Memory B cell (primary cell): ENCODE data around the gene EIF4G3.

Experiments used
- ATAC-seq: fragments of 150-1000 bp; cut with Tn5 transposase; 2 replicates; pipeline ENCODE4 v1.10.0; 2021; ENCODE audit warnings: low read depth, mild to moderate bottlenecking, moderate library complexity
- DNase-seq, 2 donors: peaks; one replicate each; pipeline ENCODE4 v3.0.0; 2022; ENCODE audit warnings: low spot score in 2 of 2
- H3K27ac Mint-ChIP-seq: one replicate; pipeline ENCODE4 v1.8.0; 2022; ENCODE audit warnings: mild to moderate bottlenecking, moderate library complexity, mixed read lengths
- H3K27me3 Mint-ChIP-seq: one replicate; pipeline ENCODE4 v1.8.0; 2022; ENCODE audit warnings: mixed read lengths
- H3K36me3 Mint-ChIP-seq: one replicate; pipeline ENCODE4 v1.8.0; 2022; ENCODE audit warnings: mild to moderate bottlenecking, mixed read lengths
- H3K4me1 Mint-ChIP-seq: one replicate; pipeline ENCODE4 v1.8.0; 2022; ENCODE audit warnings: mixed read lengths
- H3K4me3 Mint-ChIP-seq: one replicate; pipeline ENCODE4 v1.8.0; 2022; ENCODE audit warnings: mild to moderate bottlenecking, moderate library complexity, mixed read lengths
- H3K9me3 Mint-ChIP-seq: one replicate; pipeline ENCODE4 v1.8.0; 2022; ENCODE audit warnings: mixed read lengths

EIF4G3 gene

GRCh38 chr1:21118167-21118566 is 58.5 kb downstream of the EIF4G3 start:
- Mint-ChIP-seq H3K27me3 (no peaks in the 10 kb centered on the region), H3K4me1 (peaks cover 7% of the 10 kb centered on the region), H3K9me3 (no peaks in the 10 kb centered on the region), H3K4me3 (no peak overlapping the region), H3K36me3 (peaks cover 2% of the 10 kb centered on the region), H3K27ac (no peak overlapping the region)
- no peak for DNase-seq
- ATAC-seq = no peak

DNA sequence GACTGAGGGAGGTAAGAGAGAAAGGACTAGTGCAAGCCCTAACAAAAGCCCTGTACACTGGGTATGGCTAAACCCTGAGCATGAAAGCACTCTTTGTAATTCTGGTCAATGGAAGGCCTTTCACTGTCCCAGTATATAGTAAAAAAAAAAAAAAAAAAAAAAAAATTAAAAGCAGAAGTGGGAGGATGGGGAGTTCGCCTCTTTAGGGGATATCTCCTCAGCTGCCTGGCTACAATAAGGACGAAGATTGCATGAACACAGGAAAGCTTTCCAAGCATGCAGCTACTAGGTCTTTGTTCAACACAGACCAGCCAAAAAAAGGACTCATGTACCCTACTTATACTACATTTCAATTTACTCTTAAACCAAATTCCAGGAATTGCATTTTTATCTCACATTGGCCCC is 59.1 kb downstream of the EIF4G3 start:
- H3K9me3 Mint-ChIP-seq = no peaks in the 10 kb centered on the region
- DNase-seq (no peak), ATAC-seq (peak; percentile 42)
- no peak overlapping the region for H3K4me3 Mint-ChIP-seq
- peaks cover 7% of the 10 kb centered on the region for H3K4me1 Mint-ChIP-seq
- H3K36me3 Mint-ChIP-seq = peaks cover 2% of the 10 kb centered on the region
- no peak overlapping the region for H3K27ac Mint-ChIP-seq
- H3K27me3 Mint-ChIP-seq = no peaks in the 10 kb centered on the region

DNA sequence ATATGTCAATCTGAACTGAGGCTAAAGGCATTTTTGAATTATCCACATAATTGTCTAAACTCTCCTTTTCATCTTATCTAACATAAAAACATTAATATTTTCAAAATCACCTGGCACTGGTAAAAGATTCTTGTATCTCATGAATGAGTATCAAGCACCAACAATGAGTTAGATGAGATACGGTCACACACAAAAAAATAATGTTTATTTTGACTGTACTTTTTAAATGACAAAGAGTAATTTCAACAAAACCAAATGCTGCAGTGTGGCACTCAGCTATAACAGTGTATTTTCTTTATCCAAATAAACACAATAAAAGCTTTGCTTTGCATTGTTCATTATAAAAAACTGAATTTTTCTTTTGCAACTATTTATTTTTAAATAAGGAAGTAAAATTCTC is 59.5 kb downstream of the EIF4G3 start:
- no peak overlapping the region for H3K27ac Mint-ChIP-seq
- H3K4me1 Mint-ChIP-seq = peaks cover 7% of the 10 kb centered on the region
- DNase-seq (no peak), ATAC-seq (no peak)
- H3K27me3 Mint-ChIP-seq = no peaks in the 10 kb centered on the region
- H3K4me3 Mint-ChIP-seq = no peak overlapping the region
- peaks cover 2% of the 10 kb centered on the region for H3K36me3 Mint-ChIP-seq
- no peaks in the 10 kb centered on the region for H3K9me3 Mint-ChIP-seq

GRCh38 chr1:21115098-21115760 is 61.5 kb downstream of the EIF4G3 start:
- Mint-ChIP-seq H3K9me3 (no peaks in the 10 kb centered on the region), H3K4me1 (peaks cover 7% of the 10 kb centered on the region), H3K4me3 (no peak overlapping the region), H3K36me3 (no peaks in the 10 kb centered on the region), H3K27me3 (no peaks in the 10 kb centered on the region), H3K27ac (peak overlapping the region; percentile 17)
- ATAC-seq = no peak
- no peak for DNase-seq

DNA sequence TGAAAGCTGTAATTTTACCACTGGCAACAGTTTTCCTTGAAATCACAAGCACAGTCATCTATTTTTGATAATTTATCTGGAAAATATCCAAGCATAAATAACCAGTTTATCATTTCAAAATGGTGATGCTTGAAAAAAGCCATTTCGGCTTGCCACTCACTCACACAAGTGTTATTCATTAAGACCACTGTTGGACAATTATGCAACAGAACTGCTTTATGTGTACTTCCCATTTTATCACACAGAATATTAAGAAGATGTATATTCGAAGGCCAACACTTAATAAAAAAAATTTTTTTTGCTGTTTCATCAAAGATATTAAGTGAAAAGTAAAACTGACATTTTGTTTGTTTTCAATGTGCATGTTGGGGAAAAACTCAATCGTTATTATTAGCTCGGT is 62.3 kb downstream of the EIF4G3 start:
- Mint-ChIP-seq H3K4me1 (peaks cover 7% of the 10 kb centered on the region), H3K4me3 (no peak overlapping the region), H3K9me3 (no peaks in the 10 kb centered on the region), H3K27ac (no peak overlapping the region), H3K27me3 (no peaks in the 10 kb centered on the region), H3K36me3 (no peaks in the 10 kb centered on the region)
- no peak for ATAC-seq
- no peak for DNase-seq

DNA sequence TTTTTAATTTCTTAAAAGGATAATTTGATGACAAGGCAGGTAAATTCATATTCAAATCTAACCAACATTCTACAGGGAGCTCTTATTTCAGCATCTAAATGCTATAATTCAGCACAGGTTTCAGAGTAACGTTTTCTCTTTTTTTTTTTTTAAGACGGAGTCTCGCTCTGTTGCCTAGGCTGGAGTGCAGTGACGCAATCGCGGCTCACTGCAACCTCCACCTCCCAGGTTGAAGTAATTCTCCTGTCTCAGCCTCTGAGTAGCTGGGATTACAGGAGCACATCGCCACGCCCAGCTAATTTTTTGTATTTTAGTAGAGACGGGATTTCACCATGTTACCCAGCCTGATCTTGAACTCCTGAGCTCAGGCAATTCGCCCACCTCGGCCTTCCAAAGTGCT is 66.5 kb downstream of the EIF4G3 start:
- no peaks in the 10 kb centered on the region for H3K9me3 Mint-ChIP-seq
- peaks cover 3% of the 10 kb centered on the region for H3K36me3 Mint-ChIP-seq
- H3K27me3 Mint-ChIP-seq = no peaks in the 10 kb centered on the region
- ATAC-seq (no peak), DNase-seq (no peak)
- H3K4me3 Mint-ChIP-seq = no peak overlapping the region
- no peak overlapping the region for H3K27ac Mint-ChIP-seq
- H3K4me1 Mint-ChIP-seq = peaks cover 2% of the 10 kb centered on the region

DNA sequence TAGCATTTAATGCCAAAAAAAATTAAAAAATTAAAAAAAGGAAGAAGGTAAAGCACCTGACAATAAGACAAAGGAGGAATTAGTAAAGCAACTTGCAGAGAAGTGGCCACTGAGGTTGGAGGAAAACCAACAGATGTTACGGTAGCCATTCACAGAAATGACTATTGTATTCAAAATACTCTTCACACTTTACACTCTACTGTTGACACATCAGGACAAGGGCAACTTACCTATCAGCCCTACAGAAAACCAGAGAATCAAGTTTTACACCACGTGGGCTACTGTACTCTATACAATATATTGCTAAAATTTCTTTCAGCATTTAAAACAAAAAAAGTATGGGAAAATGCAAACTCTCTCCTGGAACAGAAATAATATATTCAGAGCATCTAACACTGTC is 70.0 kb downstream of the EIF4G3 start:
- Mint-ChIP-seq H3K4me3 (no peak overlapping the region), H3K4me1 (peaks cover 2% of the 10 kb centered on the region), H3K27ac (peak overlapping the region; percentile 25), H3K36me3 (peaks cover 17% of the 10 kb centered on the region), H3K27me3 (no peaks in the 10 kb centered on the region), H3K9me3 (no peaks in the 10 kb centered on the region)
- ATAC-seq (no peak), DNase-seq (no peak)

GRCh38 chr1:21106238-21106637 is 70.5 kb downstream of the EIF4G3 start:
- no peak overlapping the region for H3K4me3 Mint-ChIP-seq

GRCh38 chr1:21105807-21106206 is 70.9 kb downstream of the EIF4G3 start:
- no peak for ATAC-seq
- H3K4me3 Mint-ChIP-seq = no peak overlapping the region
- H3K4me1 Mint-ChIP-seq = peaks cover 4% of the 10 kb centered on the region
- no peak for DNase-seq
- peak overlapping the region; percentile 25 for H3K27ac Mint-ChIP-seq
- H3K36me3 Mint-ChIP-seq = peaks cover 19% of the 10 kb centered on the region
- H3K27me3 Mint-ChIP-seq = no peaks in the 10 kb centered on the region
- no peaks in the 10 kb centered on the region for H3K9me3 Mint-ChIP-seq

More at GRCh38 chr1:21106238-21106637, 70.5 kb downstream of the EIF4G3 start:
- Mint-ChIP-seq H3K9me3 (no peaks in the 10 kb centered on the region), H3K36me3 (peaks cover 17% of the 10 kb centered on the region), H3K27me3 (no peaks in the 10 kb centered on the region), H3K27ac (peak overlapping the region; percentile 25), H3K4me1 (peaks cover 2% of the 10 kb centered on the region)
- DNase-seq = no peak
- no peak for ATAC-seq

GRCh38 chr1:21104683-21105082 is 72.0 kb downstream of the EIF4G3 start:
- H3K4me3 Mint-ChIP-seq = no peak overlapping the region
- no peak overlapping the region for H3K27ac Mint-ChIP-seq
- peaks cover 5% of the 10 kb centered on the region for H3K4me1 Mint-ChIP-seq
- H3K9me3 Mint-ChIP-seq = no peaks in the 10 kb centered on the region
- H3K36me3 Mint-ChIP-seq = peaks cover 23% of the 10 kb centered on the region
- H3K27me3 Mint-ChIP-seq = no peaks in the 10 kb centered on the region
- ATAC-seq = no peak
- no peak for DNase-seq

- Mint-ChIP-seq H3K27ac (no peak overlapping the region), H3K36me3 (peaks cover 31% of the 10 kb centered on the region), H3K4me1 (peaks cover 8% of the 10 kb centered on the region), H3K27me3 (no peaks in the 10 kb centered on the region), H3K9me3 (no peaks in the 10 kb centered on the region), H3K4me3 (no peak overlapping the region)
- no peak for ATAC-seq
- no peak for DNase-seq
Observed at GRCh38 chr1:21100481-21100921, 76.2 kb downstream of the EIF4G3 start.

DNA sequence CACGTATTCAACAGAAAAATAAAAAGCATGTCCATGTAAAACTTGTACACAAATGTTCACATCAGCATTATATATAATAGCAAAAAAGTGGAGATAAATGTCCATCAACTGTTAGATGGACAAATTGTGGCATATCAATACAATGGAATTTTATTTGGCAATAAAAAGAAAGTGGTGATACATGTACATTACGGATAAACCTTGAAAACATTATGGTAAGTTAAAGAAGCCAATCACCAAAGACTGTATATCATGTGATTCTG is 76.9 kb downstream of the EIF4G3 start:
- Mint-ChIP-seq H3K4me1 (peaks cover 8% of the 10 kb centered on the region), H3K9me3 (no peaks in the 10 kb centered on the region), H3K4me3 (no peak overlapping the region), H3K27ac (no peak overlapping the region), H3K27me3 (no peaks in the 10 kb centered on the region), H3K36me3 (peaks cover 30% of the 10 kb centered on the region)
- no peak for ATAC-seq
- no peak for DNase-seq

- H3K36me3 Mint-ChIP-seq = peaks cover 29% of the 10 kb centered on the region
- H3K4me3 Mint-ChIP-seq = no peak overlapping the region
- no peak for ATAC-seq
- DNase-seq = no peak
- no peaks in the 10 kb centered on the region for H3K27me3 Mint-ChIP-seq
- H3K27ac Mint-ChIP-seq = peak overlapping the region; percentile 74
- peaks cover 8% of the 10 kb centered on the region for H3K4me1 Mint-ChIP-seq
- H3K9me3 Mint-ChIP-seq = no peaks in the 10 kb centered on the region
Observed at GRCh38 chr1:21099034-21099868, 77.4 kb downstream of the EIF4G3 start.

DNA sequence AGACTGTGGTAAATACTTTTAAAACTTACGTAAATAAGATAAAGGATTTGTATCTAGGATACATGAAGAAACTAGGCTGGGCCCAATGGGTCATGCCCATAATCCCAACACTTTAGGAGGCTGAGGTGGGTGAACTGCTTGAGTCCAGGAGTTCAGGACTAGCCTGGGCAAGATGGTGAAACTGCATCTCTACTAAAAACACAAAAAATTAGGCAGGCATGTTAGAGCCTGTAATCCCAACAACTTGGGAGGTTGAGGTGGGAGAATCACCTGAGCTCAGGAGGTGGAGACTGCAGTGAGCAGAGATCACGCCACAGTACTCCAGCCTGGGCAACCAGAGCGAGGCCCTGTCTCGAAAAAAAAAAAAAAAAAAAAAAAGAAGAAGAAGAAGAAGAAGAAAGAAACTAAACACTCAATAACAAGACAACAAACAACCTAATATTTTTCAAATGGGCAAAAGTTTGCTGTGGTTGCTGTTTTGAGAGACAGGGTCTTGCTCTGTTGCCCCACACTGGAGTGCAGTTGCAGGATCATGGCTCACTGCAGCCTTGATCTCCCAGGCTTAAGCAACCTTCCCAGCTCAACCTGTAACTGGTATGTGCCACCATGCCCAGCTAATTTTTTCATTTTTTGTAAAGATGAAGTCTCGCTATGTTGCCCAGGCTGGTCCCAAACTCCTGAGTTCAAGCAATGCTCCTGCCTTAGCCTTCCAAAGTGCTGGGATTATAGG is 78.3 kb downstream of the EIF4G3 start:
- DNase-seq = no peak
- Mint-ChIP-seq H3K27ac (peak overlapping the region; percentile 74), H3K4me3 (no peak overlapping the region), H3K4me1 (peaks cover 8% of the 10 kb centered on the region), H3K27me3 (no peaks in the 10 kb centered on the region), H3K36me3 (peaks cover 28% of the 10 kb centered on the region), H3K9me3 (no peaks in the 10 kb centered on the region)
- ATAC-seq = no peak
